Activated CD4-positive, alpha-beta T cell treated with anti-CD3 and anti-CD28 coated beads, Interleukin-2, amount 50 U/mL, for 4 hours (primary cell): ENCODE measurements around the gene TNS3.

ENCODE experiments used
- DNase-seq, 2 experiments: peaks; one replicate each; pipeline ENCODE4 v3.0.0-alpha.2; 2020

The TNS3 gene

GRCh38 chr7:47539398-47540052 lies 42.4 kb downstream of the TNS3 start:
- no peak for DNase-seq

DNA sequence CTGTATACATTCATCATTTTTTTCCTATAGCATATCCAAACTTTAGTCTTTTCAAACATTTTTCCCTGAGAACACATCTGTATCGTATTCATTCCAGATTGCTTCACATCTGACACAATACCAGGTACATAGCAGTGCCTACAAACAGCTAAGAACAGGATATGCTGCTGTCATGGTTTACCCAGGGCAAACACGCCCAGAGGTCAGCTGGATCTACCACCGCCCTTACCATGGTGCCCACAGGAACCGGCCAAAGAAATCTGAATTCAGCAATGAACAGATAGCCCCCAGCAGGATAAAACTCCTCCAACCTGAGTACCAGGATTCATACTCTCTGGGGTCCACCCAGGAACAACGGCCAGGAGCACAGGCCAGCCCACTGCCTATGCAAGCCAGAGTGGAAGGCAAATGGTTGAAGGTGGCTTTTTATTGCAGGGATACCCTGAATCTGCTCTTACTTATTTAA lies 43.0 kb downstream of the TNS3 start:
- DNase-seq, result no peak

- DNase-seq, result no peak
Observed at GRCh38 chr7:47537716-47538675, 43.9 kb downstream of the TNS3 start.

DNA sequence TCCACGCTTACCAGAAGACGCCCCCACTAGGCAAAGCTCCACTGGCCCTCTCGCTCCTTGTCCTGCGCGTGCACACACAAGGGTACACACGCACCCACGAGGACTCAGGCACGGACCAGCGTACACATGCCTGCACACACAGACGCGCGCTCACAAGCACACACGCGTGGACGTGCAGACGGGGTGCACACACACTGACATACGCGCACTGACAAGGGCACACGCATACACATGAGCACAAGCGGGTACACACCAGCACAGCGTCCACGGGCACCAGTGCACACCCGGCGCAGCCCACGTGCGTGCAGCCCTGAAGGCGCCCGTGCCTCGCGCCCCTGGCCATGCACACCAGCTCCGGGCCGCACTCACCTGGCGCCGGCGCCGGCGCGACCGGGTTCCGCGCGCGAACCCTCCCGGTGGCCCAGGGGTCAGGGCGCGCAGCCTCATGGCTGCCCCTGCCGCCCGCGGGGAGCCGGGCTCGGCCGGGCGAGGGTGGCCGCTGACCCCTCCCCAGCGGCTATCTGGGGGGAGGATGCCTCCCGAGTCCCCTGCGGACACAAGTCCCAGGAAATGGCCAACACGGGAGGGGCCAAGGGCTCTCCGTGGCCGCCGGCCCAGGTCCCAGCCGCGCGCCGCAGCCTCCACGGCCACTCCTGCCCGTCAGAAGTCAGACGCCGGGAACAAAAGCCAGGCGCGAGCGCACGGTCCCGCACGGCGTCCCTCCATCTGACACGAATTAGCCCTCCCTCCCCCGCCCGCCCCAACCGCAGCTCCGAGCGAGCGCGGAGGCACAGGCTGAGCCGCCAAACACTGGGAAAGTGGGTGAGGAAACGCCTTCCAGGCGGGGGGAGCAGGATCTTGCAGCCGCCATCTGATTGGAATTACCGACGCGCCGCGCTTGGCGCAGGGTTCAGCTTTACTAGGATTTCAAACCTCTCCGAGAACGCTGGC lies 45.0 kb downstream of the TNS3 start:
- no peak for DNase-seq

DNA sequence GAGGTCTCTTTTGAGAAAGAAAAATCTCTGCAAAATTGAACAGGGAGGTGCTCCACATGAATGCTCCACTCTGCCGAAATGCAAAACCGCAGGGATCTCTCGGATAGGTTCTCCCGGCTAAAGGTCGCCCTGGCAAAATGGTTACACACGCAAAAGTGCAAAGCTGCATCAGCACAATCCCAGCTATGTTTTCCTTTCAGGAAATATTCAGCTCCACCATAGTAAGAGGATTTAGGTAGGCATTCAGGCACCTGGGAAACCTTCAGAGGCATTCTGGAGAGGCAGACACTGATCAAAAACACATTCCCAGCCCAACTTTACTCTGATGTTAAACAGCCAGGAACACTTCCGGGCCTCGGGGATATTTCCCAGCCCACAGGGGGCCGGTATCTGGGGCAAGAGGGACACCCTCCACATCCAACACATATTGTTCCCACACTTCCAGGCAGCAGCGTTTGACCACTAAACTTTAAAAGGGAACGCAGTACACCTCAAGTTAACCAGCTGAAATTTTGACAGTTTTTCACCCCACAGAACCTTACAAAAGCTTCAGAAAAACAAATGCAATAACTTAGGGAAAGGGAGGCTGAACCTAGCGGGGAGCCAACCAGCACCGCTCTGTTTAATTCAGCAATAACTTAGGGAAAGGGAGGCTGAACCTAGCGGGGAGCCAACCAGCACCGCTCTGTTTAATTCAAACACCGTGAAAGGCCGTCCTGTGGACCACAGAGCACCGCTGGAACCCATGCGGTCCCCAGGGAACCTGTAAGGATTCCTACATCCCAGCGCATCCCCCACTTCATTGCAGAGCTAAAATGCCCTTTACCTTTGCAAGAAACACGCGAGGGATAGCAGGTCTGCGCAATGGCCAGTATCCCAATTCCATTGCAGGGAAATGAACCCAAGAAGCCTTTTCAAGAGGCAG lies 45.9 kb downstream of the TNS3 start:
- no peak for DNase-seq

DNA sequence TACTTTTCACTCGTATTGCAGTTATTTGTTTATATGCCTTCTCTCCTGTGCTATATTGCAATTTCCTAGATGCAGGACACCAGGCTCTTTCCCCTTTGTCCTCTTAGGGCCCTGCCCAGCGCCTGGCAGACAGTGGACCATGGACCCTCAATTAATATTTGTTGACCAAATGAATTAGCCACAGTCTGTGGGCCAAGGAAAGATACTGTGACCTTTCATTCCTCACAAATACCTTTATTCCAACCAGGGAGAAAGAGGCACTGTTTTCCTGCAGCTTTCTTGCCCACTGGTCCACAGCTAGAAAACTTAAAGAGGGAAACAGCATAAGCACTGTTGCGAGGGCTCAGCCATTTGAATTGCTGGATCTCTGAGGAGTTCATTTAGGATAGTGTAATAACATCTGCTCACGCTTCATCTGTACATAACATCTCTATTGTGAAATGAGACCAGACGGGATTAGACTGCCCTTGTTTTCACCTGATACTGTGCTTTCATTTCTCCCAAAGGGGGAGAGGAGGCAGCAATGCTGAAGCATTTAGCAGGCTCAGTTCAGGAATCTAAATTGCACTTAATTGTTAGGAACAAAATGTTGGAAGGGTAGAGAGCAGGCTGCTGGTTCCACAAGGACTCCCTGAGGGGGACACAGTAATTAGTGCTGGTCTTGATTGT lies 46.7 kb downstream of the TNS3 start:
- DNase-seq, result no peak

- no peak for DNase-seq
Observed at GRCh38 chr7:47534322-47535034, 47.4 kb downstream of the TNS3 start.

GRCh38 chr7:47531584-47532492 lies 50.1 kb downstream of the TNS3 start:
- no peak for DNase-seq

DNA sequence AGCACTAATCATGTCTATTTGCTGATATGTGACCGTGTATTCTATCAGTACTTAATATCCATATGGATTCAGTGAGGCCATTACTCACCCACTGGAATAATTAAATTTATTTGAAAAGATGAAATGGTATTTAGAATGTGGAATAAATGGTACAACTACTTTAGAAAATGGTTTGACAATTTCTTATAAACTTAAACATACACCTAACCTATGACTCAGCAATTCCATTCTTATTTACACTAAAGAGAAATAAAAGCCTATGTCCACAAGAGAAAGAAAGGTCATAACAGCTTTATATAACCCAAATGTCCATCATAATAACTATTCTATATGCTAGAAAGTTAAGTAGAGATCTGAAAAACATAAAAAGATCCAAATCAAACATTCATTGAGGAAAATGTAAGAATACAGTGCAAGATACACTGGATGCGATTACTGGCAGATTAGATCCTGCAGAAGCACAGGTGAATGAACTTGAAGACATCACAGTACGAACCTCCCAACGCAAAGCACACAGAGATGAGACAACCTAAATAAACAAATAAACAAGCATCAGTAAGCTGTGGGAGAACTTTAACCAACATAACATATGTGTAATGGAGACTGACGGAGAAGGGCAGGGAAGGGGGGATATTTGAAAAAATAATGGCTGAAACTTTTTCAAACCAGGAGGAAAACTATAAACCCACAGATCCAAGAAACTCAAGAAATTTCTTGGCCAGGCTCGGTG lies 51.9 kb downstream of the TNS3 start:
- no peak for DNase-seq

GRCh38 chr7:47529405-47529804 lies 52.5 kb downstream of the TNS3 start:
- DNase-seq, result no peak

- no peak for DNase-seq
Observed at GRCh38 chr7:47528471-47528870, 53.4 kb downstream of the TNS3 start.

DNA sequence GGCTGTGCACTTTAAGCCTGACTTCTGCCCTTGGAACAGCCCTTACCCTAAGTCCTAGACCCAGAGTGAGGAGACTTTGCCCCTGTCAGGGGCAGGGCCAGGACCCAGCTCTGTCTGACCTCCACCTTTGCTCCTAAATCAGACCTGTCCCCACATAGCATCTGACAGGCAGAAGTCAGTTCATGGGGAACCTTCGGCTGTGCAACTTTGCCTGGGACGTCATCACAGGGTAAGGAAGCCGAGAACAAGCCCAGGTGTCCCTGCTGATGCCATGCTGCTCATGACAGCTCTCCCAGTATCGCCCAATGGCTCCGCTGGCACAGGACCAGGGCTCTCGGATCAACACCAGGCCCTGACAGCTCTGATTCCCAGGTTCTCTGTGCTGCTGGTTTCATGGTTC lies 55.4 kb downstream of the TNS3 start:
- no peak for DNase-seq

- no peak for DNase-seq
Observed at GRCh38 chr7:47525066-47525623, 56.8 kb downstream of the TNS3 start.

- no peak for DNase-seq
Observed at GRCh38 chr7:47523401-47523800, 58.5 kb downstream of the TNS3 start.

GRCh38 chr7:47521816-47522561 lies 59.9 kb downstream of the TNS3 start:
- DNase-seq, result no peak

- no peak for DNase-seq
Observed at GRCh38 chr7:47521011-47521795, 60.7 kb downstream of the TNS3 start.

GRCh38 chr7:47520406-47520805 lies 61.5 kb downstream of the TNS3 start:
- no peak for DNase-seq
